GM12872 (cell line): Measurements from ENCODE around the gene MYO1G.

Experiments
- TF ChIP-seq, protein P1 (sequence below): IDR thresholded peaks from 3 replicates; pipeline ENCODE4 v1.5.1; 2011; ENCODE audit warnings: low read depth, mild to moderate bottlenecking, low read length, moderate library complexity; ENCODE audit not compliant: insufficient read depth

MYO1G gene

DNA sequence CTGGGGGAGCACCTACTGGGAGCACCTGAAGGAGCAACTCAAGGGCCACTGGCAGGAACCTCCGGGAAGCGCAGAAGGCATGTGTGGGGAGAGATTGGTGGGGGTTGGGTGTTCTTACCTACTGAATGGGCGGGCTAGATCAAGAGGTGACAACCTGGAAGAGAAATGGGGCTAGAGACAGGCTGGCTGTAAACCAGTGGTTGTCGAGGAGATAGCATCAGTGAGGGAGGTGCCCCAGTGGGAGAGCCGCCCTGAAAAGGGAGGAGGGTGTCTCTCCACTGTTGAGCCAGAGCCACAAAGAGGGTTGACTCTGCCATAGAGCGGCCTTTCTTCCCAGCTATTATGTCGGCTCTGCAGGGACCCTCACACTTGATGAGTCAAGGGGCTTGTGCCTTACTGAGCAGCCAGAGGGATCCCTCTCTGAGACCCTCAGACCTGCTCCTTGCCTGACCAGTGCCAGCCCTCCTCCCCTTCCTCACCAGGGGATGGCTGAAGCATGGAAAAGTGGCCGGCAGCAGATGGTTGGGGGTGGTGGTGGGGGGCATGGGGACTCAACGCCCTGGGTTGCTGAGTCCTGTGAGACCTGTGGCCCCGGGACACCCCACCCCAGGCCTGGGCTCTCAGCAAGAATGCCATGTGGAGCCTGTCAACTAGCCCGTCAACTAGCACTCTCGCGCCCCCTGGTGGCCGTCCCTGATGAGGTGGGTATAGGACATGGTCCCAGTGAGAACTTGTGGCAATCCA is 57.0 kb downstream of the MYO1G start:
- TF ChIP-seq, protein P1, sequence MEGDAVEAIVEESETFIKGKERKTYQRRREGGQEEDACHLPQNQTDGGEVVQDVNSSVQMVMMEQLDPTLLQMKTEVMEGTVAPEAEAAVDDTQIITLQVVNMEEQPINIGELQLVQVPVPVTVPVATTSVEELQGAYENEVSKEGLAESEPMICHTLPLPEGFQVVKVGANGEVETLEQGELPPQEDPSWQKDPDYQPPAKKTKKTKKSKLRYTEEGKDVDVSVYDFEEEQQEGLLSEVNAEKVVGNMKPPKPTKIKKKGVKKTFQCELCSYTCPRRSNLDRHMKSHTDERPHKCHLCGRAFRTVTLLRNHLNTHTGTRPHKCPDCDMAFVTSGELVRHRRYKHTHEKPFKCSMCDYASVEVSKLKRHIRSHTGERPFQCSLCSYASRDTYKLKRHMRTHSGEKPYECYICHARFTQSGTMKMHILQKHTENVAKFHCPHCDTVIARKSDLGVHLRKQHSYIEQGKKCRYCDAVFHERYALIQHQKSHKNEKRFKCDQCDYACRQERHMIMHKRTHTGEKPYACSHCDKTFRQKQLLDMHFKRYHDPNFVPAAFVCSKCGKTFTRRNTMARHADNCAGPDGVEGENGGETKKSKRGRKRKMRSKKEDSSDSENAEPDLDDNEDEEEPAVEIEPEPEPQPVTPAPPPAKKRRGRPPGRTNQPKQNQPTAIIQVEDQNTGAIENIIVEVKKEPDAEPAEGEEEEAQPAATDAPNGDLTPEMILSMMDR: peak; percentile 93

DNA sequence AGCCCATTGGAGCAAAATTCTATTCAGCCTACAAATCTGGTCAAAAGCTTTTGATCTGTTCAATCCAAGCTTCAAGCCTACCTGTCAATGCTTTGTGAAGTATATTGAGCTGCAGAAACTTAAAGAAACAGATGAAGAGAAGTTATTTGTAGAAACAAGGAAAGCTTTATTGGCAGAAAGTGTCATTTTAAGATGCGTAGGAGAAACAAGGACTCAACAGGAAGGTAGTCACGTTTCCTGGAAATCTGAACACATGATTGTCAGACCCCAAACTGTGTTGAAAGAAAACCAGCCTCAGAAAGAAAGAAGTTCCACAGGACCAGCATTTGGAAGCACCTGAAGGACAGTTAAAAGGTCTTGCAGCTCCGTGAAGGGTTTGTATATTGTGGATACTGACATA is 58.7 kb downstream of the MYO1G start:
- TF ChIP-seq, protein P1: no peak

DNA sequence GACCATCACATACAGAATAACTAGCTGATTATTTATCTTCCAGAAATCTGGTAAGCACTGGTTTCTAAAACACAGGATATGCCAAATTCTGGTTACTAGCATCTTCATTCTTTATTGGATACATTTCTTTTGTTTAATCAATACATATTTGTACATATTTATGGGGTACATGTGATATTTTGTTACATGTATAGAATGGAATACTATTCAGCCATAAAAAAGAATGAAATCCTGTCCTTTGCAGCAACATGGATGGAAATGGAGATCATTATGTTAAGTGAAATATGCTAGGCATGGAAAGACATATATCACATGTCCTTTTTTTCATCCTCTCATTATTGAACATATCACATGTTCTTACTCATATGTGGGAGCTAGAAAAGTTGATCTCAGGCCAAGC is 60.8 kb downstream of the MYO1G start:
- TF ChIP-seq, protein P1: no peak

DNA sequence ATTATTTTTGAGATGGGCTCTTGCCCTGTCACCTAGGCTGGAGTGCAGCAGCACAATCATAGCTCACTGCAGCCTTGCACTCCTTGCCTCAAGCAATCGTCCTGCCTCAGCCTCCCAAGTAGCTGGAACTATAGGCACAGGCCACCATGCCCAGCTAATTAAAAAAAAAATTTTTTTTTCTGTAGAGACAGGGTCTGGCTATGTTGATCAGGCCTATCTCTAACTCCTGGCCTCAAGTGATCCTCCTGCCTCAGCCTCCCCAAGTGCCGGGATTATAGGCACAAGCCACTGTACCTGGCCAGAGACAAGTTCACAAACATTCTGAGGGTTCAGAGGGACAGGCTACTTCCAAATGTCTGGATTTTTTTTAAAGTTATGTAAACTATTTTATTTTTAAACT is 61.4 kb downstream of the MYO1G start:
- TF ChIP-seq, protein P1: no peak

DNA sequence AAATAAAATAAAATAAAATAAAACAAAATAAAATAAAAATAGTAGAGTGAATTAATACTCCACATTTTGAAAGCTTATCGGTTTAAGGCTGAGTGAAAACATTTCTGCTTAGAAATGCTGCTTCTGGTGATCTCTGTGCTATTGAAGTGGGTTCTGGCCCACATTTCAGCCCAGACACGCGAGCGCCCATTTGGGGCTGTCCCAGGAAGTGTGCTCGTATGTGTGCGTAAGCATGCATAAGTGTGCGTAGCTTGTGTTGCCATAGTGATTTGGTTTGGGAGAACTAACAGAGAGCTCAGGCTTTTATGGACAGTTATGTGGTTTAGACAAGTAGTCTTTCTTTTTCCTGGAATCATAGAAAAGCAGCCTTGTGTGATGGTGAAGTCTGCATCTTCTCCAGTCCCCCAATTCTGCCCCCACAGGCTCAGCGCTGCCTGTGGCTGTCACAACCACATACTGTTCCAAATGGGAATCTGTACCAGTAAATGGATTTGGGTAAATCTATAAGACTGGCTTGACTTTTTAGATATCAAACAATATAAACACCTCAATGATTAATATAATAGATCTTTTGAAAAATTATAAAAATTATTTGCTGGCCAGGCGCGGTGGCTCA is 63.7 kb downstream of the MYO1G start:
- TF ChIP-seq, protein P1: no peak

DNA sequence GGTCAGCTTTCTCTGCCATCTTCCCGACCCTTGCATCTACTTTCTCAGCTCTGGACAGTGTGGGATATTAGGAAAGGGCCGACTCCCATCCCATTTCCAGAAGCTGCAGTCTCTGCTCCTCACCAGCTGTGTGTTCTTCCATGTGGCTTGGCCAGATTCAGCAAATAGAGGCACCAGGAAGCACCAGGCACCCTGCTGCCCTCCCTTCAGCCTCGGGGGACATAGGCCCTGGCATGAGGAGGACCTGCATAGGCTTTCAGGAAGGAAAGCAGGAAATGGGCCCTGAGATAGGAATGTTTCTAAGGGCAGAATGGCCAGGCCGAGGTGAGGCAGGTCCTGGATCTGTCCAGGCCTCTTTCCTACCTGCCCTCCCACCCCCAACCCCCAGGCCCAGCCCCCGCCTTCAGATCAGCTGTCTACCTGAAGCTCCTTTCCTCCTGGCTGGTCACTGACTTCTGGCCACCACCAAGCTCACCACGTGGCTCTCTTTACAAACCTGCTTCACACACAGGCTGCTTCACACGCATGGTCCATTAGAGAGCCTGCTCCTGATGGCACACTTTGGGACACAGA is 66.0 kb downstream of the MYO1G start:
- TF ChIP-seq, protein P1: no peak
